RCC 7860 (cell line): ENCODE results near the gene TECPR1.

Experiments used
- DNase-seq: peaks from one replicate; pipeline ENCODE4 v3.0.0-alpha.2; 2015; ENCODE audit warnings: low spot score
- FAIRE-seq: peaks from 2 replicates; lab custom pipeline; 2012; peaks lifted over from hg19 to GRCh38; lab: Jason Lieb, UNC

TECPR1 gene

DNA sequence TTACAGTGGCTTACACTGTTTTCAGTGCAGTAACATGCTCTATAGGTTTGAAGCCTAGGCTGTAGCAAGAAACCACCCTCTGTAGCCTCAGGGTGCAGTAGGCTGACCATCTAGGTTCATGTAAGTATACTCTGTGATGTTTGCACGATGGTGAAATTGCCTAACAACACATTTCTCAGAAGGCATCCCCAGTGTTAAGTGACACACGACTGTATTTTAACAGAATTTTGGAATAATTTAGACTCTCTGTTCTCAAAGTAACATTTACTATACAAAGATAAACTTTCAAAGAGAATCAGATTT lies 85.4 kb downstream of the TECPR1 start:
- FAIRE-seq (no peak), DNase-seq (no peak)

- FAIRE-seq (no peak), DNase-seq (no peak)
These were observed 86.0 kb downstream of the TECPR1 start for GRCh38 chr7:98165827-98166667.
